Choroid plexus epithelial cell (primary cell): Measurements from ENCODE around the gene KIN.
A peak's percentile ranks its signal among the peaks of the same experiment; 100 is the strongest.
"Not testable (repeated sequence)": the region's sequence is repeated elsewhere in the genome, so short reads cannot be mapped to it uniquely, and the experiment has no call there.

Source experiments
- DNase-seq: peaks from one replicate; pipeline ENCODE4 v3.0.0-alpha.2; 2010; ENCODE audit warnings: low read depth
- H3K4me3 ChIP-seq: 2 replicates; pipeline ENCODE4 v1.5.1; 2011; ENCODE audit warnings: low read depth, mild to moderate bottlenecking, control low read depth, low read length, moderate library complexity
- TF ChIP-seq, protein P1 (sequence below): conservative IDR thresholded peaks from 2 replicates; pipeline ENCODE4 v1.5.1; 2011; ENCODE audit warnings: low read depth, mild to moderate bottlenecking, control low read depth, inconsistent platforms, low read length, moderate library complexity

KIN gene

GRCh38 chr10:7786430-7786829 is 1.4 kb downstream of the KIN start:
- DNase-seq: no peak
- TF ChIP-seq, protein P1, sequence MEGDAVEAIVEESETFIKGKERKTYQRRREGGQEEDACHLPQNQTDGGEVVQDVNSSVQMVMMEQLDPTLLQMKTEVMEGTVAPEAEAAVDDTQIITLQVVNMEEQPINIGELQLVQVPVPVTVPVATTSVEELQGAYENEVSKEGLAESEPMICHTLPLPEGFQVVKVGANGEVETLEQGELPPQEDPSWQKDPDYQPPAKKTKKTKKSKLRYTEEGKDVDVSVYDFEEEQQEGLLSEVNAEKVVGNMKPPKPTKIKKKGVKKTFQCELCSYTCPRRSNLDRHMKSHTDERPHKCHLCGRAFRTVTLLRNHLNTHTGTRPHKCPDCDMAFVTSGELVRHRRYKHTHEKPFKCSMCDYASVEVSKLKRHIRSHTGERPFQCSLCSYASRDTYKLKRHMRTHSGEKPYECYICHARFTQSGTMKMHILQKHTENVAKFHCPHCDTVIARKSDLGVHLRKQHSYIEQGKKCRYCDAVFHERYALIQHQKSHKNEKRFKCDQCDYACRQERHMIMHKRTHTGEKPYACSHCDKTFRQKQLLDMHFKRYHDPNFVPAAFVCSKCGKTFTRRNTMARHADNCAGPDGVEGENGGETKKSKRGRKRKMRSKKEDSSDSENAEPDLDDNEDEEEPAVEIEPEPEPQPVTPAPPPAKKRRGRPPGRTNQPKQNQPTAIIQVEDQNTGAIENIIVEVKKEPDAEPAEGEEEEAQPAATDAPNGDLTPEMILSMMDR: no peak
- peak overlapping the region; percentile 98 for H3K4me3 ChIP-seq

DNA sequence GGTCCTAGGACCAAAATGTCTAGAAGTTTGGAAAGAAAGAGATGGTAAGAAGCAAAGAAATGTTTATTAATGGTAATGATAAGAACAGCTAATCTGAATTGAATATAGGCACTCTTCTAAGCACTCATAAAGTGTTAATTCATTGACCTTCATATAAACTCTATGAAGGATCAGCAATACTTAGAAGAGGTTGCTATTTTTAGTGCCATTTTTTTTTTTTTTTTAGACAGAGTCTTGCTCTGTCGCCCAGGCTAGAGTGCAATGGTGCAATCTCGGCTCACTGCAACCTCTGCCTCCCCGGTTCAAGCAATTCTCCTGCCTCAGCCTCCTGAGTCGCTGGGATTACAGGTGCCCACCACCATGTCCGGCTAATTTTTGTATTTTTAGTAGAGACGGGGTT is 5.6 kb downstream of the KIN start:
- DNase-seq: not testable (repeated sequence)

GRCh38 chr10:7776777-7777176 is 11.0 kb downstream of the KIN start:
- no peak overlapping the region for H3K4me3 ChIP-seq
- no peak for DNase-seq
- TF ChIP-seq, protein P1: no peak

More for the DNA sequence above, 5.6 kb downstream of the KIN start:
- H3K4me3 ChIP-seq: not testable (repeated sequence)

- TF ChIP-seq, protein P1: no peak
Observed at GRCh38 chr10:7773845-7774801, 13.7 kb downstream of the KIN start.

DNA sequence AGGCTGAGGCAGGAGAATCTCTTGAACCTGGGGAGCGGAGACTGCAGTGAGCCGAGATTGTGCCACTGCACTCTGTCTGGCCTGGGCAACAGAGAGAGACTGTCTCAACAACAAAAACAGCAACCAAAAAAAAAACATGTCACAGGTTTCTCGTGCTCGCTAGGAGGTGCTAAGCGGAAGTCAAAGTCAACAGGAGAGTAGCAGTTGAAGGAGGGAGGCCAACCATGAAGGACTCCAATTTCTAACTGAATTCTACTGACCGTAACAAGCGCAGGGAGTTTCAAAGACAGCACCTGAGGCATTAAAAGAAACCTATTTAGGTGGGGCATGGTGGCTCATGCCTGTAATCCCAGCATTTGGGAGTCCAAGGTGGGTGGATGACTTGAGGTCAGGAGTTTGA is 19.4 kb downstream of the KIN start:
- H3K4me3 ChIP-seq: no peak overlapping the region
- TF ChIP-seq, protein P1: no peak
- no peak for DNase-seq

More at GRCh38 chr10:7773845-7774801, 13.7 kb downstream of the KIN start:
- no peak overlapping the region for H3K4me3 ChIP-seq
- DNase-seq: no peak

- DNase-seq: peak; percentile 91
- H3K4me3 ChIP-seq: no peak overlapping the region
- TF ChIP-seq, protein P1: no peak
Observed at GRCh38 chr10:7767209-7767608, 20.6 kb downstream of the KIN start.

GRCh38 chr10:7766241-7766640 is 21.6 kb downstream of the KIN start:
- TF ChIP-seq, protein P1: no peak
- H3K4me3 ChIP-seq: no peak overlapping the region
- DNase-seq: no peak
